Body of pancreas (tissue), 4 donors: Measurements from ENCODE around the gene WDR27.

ENCODE experiments used
- CTCF ChIP-seq, 7 experiments: fragments of 450-650 bp in 4 of 7; fragments of 200-600 bp in 3 of 7; sonication (generic) in 3 of 7; IDR thresholded peaks; one replicate each; pipeline ENCODE4 v1.5.1; 2016 to 2019; ENCODE audit warnings: antibody characterized with exemption in 7 of 7
- POLR2A ChIP-seq, 3 donors: fragments of 450-650 bp; IDR thresholded peaks; one replicate each; pipeline ENCODE4 v1.6.1; 2016; ENCODE audit warnings: antibody characterized with exemption in 3 of 3, mild to moderate bottlenecking in 2 of 3

GRCh38 chr6:169490830-169491229, 211.0 kb downstream of the WDR27 start:
- TF ChIP-seq CTCF (IDR thresholded peaks at IDR 0.05): no peak
- no peak for TF ChIP-seq POLR2A (IDR thresholded peaks at IDR 0.05)
